Stimulated activated CD4-positive, alpha-beta T cell treated with anti-CD3 and anti-CD28 coated beads, Interleukin-4, amount 100 ng/mL, for 1 hour (primary cell): ENCODE data around the gene RAB11FIP3.
"Not testable (repeated sequence)": the region's sequence is repeated elsewhere in the genome, so short reads cannot be mapped to it uniquely, and the experiment has no call there.

Source experiments
- DNase-seq: peaks from one replicate; pipeline ENCODE4 v3.0.0-alpha.2; 2020

Gene RAB11FIP3, protein sequence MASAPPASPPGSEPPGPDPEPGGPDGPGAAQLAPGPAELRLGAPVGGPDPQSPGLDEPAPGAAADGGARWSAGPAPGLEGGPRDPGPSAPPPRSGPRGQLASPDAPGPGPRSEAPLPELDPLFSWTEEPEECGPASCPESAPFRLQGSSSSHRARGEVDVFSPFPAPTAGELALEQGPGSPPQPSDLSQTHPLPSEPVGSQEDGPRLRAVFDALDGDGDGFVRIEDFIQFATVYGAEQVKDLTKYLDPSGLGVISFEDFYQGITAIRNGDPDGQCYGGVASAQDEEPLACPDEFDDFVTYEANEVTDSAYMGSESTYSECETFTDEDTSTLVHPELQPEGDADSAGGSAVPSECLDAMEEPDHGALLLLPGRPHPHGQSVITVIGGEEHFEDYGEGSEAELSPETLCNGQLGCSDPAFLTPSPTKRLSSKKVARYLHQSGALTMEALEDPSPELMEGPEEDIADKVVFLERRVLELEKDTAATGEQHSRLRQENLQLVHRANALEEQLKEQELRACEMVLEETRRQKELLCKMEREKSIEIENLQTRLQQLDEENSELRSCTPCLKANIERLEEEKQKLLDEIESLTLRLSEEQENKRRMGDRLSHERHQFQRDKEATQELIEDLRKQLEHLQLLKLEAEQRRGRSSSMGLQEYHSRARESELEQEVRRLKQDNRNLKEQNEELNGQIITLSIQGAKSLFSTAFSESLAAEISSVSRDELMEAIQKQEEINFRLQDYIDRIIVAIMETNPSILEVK

DNA sequence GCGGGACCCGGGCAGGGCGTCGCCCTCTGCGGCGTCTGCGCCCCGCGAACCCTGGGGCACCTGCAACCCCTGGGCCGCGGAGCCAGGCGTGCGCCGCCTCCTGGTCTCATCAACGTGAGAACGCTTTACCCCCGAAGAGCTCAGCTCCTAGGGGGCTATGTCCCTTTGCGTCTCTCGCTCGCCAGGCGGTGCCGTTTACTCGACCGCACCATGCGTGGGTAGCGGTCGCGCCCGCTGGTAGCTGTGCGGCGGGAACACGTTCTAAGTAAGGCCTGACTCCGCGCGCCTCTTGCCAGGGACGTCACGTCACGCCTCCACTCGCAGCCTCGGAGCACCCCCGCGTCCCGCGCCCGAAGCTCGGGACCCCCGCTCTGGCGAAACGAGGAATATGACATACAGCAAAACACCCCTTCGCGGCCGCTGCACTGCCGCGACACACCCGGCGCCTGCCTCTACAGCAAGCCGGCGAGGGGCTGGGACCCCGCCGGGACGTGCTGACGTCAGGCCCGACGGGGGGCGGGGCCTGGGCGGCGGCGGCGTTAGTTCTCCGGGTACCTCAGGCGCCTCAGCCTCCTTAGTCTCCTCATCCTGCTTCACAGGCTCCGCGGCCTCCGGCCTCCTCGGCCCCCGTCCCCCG, at the start of gene RAB11FIP3:
TSS of gene RAB11FIP3 (plus strand) at position 568 of the 637 bp plus-strand sequence. CDS start 358 bp downstream, outside the sequence.
- DNase-seq: peak; percentile 87

DNA sequence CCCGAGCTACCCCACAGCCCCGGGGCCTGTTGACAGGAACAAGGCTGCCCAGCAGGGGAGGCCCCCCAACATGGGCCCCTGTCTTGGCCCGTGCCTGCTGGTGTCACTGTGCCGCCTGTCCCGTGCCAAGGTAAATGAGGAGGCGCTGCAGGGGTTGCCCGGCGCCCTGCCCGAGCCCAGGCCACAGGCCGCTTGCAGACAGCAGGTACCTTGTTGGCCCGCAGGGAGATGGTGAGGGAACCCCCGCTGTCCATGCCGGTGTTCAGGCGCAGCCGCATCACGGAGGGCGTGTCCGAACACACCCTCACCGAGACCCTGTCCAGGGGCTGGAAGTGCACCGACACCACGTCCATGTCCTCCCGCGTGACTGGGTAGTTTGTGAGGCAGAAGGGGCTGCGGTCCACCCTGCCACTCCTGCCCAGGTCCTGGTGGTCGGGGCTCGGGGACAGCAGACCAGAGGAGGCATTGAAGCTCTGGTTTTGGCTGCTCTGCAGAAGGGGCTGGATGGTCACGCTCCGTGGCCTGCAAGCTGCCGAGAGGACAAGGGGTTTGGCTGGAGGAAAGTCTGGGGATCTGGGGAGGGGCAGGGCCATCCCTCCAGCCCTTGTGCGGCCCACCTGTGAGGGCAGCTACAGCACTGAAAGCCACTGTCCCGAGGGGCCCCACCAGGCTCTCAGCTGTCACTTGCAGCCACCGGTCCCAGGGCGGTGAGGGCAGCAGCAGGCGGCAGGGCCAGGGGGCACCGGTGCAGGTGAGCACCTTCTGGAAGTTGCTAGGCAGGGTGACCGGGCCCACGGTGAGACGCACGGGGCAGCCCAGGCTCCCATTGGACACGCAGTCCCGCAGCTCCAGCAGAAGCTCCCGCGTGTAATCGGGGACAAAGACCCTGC, 49.3 kb upstream of the RAB11FIP3 start:
- DNase-seq: no peak

DNA sequence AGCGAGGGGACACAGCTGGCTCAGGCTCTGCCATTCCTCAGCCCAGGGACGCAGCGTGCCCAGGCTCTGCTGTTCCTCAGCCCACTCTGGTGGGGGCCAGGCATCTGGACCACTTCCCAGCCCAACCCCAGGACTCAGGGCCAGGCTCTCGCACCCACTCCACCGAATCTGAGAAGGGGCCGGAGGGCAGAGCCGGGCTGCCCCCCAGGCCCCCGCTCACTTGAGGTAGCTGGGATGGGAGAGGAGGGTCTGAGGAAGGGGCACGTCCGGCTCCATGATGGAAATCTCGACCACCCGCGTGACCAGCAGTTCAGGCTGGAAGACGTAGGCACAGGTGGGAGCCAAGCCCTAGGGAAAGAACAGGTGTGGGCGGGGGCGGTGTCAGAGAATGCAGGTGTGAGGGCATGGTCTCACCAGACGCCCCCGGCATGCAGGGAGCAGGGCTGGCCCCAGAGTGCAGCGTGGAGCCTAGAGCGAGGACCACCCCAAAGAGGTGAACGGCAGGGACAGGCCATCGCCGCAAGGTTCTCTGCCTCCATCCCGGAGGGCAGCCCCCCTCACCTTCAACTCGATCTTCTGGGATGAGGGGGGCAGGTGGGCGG, 48.5 kb upstream of the RAB11FIP3 start:
- no peak for DNase-seq

DNA sequence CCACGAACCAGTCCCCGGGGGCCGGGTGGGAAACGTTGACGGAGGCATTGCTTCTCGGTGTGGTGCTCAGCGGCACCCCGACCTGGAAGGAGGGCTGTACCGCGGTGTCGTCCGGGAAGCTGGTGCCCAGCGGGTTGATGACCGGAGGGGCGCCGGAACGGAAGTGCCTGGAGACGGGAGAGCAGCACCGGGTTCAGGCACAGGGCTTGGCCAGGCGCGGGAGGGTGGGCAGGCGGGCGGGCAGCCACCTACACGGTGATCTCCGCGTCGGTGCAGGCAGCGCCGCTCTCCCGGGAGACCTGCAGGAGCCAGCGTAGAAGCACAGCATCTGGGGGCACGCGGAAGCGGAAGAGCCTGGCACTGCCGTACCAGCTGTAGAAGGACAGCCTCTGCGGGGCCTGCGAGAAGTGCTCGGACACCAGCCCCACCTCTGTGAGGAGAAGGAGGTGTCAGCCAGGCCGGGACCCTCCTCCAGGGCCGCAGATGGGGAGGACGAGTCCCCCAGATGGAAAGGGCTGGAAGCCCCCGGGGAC, 48.0 kb upstream of the RAB11FIP3 start:
- DNase-seq: no peak

GRCh38 chr16:378113-378820, 47.2 kb upstream of the RAB11FIP3 start:
- not testable (repeated sequence) for DNase-seq

- no peak for DNase-seq
Measured at GRCh38 chr16:378821-379182, 46.6 kb upstream of the RAB11FIP3 start.

DNA sequence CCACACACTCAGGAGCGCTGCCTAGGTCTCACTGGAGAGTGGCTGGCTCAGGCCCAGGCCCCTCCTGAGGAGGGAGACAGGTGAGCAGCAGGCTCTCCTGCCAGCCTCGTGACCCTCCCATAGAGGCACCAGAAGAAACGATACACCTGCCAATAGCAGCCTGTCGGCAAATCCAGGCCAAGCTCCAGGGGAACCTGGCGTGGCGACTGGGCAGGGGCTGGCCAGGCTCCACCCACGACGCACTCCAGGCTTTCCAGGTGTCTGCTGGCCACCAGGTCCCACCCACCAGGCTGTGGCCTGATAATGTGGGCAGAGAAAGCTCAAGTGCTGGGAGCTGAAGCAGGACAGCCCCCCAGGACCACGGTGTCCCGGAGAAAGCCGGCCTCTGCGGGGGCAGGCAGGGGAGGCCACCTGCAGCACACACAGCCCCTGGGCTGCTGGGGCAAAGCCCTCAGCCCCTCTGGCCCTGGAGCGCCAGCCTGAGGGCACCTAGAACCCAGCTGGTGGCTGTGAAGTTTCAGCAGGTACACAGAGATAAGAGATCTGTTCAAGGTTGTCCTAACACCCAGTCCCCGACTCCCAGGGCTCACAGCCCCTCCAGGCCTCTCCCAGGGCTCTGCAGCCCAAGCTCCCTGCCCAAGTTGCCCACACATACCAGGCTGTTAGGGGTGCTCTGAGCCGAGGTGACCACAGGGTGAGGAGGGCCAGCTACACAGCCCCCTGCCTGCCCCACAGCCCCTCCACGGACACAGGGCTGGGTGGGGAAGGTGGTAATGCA, 46.1 kb upstream of the RAB11FIP3 start:
- no peak for DNase-seq

GRCh38 chr16:379961-380761, 45.3 kb upstream of the RAB11FIP3 start:
- DNase-seq: no peak

DNA sequence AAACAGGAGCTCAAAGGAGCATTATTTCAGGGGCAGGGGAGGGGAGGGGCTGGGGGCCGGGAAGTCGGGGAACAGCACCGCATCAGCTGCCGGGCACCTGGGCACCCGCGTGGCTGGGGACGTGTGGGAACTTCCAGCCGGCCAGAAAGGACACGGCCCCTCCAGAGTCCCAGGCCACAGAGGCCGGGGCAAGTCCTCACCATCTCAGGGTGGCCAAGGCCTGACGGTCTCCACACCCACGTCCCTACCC, 44.8 kb upstream of the RAB11FIP3 start:
- DNase-seq: no peak

GRCh38 chr16:381012-381788, 44.2 kb upstream of the RAB11FIP3 start:
- peak; percentile 41 for DNase-seq

DNA sequence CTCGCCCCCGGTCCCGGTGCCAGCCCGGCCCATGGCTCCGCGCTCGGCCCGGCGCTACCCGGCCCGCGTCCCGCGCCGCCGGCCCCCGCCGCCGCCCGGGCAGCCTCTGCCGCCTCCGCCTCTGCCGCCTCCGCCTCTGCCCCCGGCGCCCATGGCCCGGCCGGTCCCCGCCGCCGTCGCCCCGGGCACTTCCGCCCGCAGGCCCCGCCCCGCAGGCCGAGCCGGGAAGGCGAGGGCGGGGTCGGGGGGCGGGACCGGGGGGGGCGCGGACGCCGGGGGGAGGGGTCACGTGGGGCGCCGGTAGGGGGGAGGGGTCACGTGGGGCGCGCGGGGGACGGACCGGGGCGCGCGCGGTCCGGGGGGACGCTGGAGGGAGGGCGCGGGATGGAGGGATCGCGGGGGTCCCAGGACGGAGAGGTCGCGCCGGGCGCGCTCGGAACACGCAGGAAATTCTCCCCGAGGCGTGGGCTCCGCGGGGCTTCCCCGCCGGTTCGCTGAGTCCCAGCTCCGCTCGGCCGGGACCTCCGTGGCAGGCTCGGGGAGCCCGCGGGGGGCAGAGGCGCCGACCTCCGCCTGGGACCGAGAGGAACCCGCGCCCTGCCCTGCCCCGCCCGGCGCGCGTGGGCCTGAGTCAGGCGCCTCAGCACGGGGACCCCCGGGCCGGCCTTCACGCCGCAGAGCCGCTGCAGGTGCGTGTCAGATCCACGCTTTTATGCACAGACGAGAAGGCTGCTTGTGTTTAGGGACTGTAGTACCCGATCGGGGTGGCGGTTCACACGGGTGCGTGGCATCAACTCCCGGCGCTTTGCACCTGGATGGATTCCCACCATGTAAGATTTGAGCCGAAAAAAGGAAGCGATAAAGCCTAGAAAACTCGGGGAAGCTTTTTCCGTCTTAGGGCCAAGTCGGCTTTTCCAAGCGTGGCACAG, 43.4 kb upstream of the RAB11FIP3 start, which contains the start of gene PGAP6:
TSS of gene PGAP6 (minus strand) at position 190 of the 929 bp plus-strand sequence. CDS start at position 33, 157 bp downstream.
- DNase-seq: peak; percentile 72

- DNase-seq: peak; percentile 28
Measured at GRCh38 chr16:383326-384051, 42.0 kb upstream of the RAB11FIP3 start.

DNA sequence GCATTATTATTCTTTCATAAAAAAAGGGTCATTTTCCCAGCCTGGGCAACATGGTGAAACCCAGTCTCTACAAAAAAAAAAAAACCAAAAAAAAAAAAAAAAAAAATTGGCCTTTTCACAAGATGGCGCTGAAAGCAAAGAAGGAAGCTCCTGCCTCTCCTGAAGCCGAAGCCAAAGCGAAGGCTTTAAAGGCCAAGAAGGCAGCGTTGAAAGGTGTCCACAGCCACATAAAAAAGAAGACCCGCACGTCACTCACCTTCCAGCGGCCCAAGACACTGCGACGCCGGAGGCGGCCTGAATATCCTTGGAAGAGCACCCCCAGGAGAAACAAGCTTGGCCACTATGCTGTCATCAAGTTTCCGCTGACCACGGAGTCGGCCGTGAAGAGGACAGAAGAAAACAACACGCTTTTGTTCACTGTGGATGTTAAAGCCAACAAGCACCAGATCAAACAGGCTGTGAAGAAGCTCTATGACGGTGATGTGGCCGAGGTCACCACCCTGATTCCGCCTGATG, 38.8 kb upstream of the RAB11FIP3 start:
- DNase-seq: no peak

DNA sequence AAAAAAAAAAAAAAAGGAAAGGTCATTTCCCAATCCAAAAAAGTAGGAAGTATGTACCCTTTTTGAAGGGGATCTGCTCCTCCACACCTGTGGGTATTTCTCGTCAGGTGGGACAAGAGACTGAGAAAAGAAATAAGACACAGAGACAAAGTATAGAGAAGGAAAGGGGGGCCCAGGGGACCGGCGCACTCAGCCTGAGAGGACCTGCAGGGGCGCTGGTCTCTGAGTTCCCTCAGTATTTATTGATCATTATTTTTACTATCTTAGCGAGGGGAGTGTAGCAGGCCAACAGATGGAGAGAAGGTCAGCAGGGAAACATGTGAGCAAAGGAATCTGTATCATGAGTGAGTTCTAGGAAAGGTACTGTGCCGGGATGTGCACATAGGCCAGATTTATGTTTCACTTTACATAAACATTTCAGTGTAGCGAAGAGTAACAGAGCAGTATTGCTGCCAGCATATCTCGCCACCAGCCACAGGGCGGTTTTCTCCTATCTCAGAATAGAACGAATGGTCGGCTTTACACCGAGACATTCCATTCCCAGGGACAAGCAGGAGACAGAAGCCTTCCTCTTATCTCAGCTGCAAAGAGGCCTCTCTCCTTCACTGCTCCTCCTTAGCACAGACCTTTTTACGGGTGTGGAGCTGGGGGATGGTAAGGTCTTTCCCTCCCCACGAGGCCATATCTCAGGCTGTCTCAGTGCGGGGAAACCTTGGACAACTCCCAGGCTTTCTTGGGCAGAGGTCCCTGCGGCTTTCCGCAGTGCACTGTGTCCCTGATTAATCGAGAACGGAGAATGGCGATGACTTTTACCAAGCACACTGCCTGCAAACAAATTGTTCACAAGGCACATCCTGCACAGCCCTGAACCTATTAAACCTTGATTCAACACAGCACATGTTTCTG, 37.4 kb upstream of the RAB11FIP3 start:
- DNase-seq: not testable (repeated sequence)

- DNase-seq: no peak
Measured at GRCh38 chr16:389352-389751, 36.1 kb upstream of the RAB11FIP3 start.
